IPS DF 4.7 (cell line): ENCODE measurements around the gene ALG1.
"Not testable (repeated sequence)": the region's sequence is repeated elsewhere in the genome, so short reads cannot be mapped to it uniquely, and the experiment has no call there.

Source experiments
- DNase-seq: peaks from one replicate; pipeline ENCODE4 v3.0.0-alpha.2; 2013; ENCODE audit warnings: low spot score; ENCODE audit errors: extremely low read depth

Gene ALG1

DNA sequence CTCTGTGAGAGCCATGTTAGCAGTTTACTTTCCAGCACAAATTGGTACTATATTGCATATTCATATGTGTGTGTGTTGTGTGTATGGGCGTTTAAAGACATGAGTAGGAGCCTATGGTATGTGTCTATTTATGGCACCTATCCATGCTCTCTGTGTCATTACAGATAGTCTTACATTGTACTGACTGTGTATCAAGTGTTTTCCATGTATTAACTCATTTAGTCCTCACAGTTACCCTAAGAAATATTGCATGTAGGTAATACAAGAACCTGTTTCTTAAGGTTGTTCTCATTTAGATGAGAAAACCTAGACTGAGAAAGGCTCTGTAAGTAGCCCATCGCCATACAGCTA lies 1.6 kb downstream of the ALG1 start:
- DNase-seq, result no peak

GRCh38 chr16:5073771-5074170 lies 2.1 kb downstream of the ALG1 start:
- DNase-seq, result not testable (repeated sequence)

DNA sequence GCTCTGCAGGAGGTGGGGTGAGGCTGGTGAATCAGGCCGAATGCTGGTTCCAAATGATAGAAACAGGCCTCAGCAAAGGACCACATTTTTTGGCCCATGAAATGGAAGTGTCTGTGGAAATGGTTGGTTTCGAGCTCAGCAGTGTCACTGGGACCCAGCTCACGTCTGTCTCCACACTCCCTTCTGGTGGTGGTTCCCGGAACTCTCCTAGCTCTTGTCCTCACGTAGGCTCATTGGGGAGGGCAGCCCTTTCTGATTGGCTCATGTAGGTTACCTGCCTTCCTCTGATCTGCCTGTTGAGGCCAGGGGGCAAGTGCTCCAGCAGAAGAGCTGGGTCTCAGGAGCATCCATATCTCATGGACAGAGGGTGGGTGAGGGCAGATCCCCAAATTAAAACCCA lies 4.0 kb downstream of the ALG1 start:
- no peak for DNase-seq

- DNase-seq, result no peak
Measured at GRCh38 chr16:5077304-5077703, 5.7 kb downstream of the ALG1 start.

- DNase-seq, result no peak
Measured at GRCh38 chr16:5078626-5079025, 7.0 kb downstream of the ALG1 start.

GRCh38 chr16:5080461-5080860 lies 8.8 kb downstream of the ALG1 start:
- not testable (repeated sequence) for DNase-seq

GRCh38 chr16:5080996-5081395 lies 9.4 kb downstream of the ALG1 start:
- DNase-seq, result not testable (repeated sequence)

DNA sequence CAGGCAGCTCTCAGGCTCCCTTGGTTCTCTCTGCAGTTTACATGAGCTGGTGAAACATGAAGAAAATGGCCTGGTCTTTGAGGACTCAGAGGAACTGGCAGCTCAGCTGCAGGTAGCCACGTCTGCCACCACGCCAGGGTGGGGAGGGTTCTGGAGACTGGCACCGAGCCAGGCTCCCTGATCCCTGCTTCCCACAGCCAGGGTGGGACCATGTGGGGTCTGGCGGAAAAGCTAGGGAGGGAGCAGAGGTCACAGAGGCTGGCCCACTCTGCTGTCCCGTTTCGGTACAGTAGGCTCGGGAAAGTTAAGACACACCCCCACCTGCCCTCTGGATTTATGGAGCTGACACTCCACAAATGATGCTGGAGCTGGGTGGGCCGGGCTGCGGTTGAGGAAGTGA lies 12.0 kb downstream of the ALG1 start:
- not testable (repeated sequence) for DNase-seq

GRCh38 chr16:5084099-5084731 lies 12.6 kb downstream of the ALG1 start:
- DNase-seq, result not testable (repeated sequence)

GRCh38 chr16:5084802-5085201 lies 13.2 kb downstream of the ALG1 start:
- DNase-seq, result peak; percentile 68

GRCh38 chr16:5085716-5086115 lies 14.1 kb downstream of the ALG1 start:
- not testable (repeated sequence) for DNase-seq

- not testable (repeated sequence) for DNase-seq
Measured at GRCh38 chr16:5088086-5088790, 16.6 kb downstream of the ALG1 start.

DNA sequence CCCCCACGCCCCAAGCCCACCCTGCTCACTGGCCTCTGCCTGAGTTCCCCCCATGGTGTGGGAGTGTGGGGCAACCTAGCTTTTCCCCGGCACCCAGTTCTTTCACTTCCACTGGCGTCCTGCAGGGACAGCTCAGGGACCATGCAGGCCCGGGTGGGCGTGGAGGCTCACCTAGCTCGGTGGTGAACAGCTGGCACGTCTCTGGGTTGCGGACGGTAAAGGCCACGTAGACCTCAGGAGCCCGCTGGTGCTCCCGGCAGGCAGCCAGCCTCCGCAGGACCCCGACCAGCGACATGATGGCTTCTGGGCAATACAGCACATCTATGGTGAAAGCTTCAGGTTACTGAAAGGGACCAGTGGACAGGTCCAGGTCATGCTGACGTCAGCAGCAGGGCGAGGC lies 17.3 kb downstream of the ALG1 start:
- DNase-seq, result not testable (repeated sequence)

GRCh38 chr16:5089911-5090555 lies 18.4 kb downstream of the ALG1 start:
- not testable (repeated sequence) for DNase-seq

- not testable (repeated sequence) for DNase-seq
Measured at GRCh38 chr16:5090592-5090991, 18.9 kb downstream of the ALG1 start.

DNA sequence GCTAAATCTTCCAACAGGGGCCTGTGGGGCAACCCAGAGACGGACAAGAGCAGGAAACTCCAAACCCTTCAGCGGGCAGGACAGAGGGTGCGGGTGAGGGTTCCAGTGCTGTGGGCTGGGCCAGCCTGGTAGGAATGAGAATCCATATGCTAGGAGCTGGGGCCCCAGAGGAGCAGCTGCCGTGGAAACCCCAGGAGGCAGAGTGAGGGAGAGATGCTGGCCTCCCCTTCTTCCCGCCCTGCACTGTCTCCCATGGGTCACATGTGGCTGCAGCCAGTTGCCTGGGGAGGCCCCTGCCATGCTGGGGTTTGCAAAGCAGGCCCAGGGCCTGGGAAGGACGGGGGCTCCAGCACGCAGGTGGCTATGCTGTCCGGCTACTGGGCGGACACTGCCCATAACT lies 21.4 kb downstream of the ALG1 start:
- DNase-seq, result not testable (repeated sequence)

- DNase-seq, result not testable (repeated sequence)
Measured at GRCh38 chr16:5093746-5094145, 22.1 kb downstream of the ALG1 start.

DNA sequence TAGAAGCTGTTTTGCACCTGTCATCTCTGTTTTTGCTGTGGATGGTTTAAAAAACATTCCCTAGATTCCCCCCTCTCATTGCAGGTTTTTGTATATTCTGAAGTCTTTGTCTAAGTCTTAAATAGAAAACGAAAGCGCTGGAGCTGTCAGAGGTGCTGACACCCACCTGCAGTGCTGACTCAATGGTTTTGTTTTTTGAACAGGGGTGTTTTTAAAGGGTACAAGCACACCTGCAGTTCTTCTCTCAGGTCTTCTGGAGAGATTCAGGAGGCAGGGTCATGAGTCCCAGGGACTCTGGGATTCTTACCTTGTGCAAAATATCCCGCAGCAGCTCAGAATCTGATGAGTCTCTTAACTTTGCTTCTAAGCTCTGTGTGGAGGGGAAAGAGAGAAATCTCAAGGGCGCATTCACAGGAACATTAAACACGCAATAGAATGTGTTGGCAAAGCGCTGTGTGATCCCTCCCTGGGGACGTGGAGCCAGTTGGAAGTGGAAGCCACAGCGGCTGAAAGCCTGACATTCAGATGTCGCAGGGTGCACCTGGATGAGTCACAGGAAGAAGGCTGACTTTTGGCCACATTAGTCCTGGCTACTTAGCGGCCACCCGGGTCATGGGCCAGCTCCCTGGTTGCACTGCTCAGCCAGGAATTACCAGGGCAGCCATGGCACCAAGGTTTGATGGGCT lies 23.6 kb downstream of the ALG1 start:
- DNase-seq, result not testable (repeated sequence)

DNA sequence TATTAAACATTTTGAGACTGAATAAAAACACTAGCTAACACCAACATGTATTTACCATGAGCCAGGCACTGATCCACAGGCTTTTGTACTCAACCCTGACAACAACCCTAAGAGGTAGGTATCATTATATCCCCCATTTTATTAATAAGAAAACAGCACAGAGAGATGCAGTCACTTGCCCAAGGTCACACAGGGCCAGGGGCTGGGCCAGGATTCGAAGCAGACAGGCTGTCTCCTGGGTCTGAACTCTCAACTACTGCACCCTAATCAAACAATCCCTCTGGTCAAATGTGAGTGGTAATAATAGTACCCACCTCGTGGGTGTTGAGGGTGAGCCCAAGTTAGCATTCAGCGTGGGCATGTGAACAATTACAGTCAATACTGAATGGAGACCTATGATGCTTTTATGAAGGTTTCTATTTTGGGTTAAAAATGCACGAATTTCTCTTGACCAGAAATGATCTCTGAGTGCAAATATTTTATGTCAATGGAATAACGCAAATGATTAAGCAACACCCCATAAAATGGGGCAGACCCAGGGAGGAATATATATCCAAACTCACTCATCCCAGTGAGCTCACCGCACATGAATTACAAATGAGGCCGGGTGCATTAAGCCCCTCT lies 24.9 kb downstream of the ALG1 start:
- not testable (repeated sequence) for DNase-seq

DNA sequence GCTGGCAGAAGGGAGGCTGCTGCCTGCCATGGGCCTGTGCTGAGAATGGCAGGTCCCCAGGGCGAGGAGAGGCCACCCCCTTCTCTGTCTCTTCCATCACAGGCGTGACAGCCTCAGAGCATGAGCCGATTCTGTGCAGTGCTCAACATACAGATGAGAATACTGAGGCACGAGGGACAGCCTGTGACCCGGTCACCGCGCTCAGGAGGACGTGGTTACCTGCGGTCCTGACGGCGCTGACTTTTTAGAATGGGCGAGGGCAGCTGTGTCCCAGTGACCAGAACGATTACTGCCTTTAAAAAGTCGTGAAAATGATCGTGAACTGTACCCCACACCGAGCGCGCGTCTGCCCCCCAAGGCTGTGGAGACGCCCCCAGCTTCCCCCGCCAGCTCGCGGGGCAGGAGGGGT lies 25.4 kb downstream of the ALG1 start:
- DNase-seq, result not testable (repeated sequence)

DNA sequence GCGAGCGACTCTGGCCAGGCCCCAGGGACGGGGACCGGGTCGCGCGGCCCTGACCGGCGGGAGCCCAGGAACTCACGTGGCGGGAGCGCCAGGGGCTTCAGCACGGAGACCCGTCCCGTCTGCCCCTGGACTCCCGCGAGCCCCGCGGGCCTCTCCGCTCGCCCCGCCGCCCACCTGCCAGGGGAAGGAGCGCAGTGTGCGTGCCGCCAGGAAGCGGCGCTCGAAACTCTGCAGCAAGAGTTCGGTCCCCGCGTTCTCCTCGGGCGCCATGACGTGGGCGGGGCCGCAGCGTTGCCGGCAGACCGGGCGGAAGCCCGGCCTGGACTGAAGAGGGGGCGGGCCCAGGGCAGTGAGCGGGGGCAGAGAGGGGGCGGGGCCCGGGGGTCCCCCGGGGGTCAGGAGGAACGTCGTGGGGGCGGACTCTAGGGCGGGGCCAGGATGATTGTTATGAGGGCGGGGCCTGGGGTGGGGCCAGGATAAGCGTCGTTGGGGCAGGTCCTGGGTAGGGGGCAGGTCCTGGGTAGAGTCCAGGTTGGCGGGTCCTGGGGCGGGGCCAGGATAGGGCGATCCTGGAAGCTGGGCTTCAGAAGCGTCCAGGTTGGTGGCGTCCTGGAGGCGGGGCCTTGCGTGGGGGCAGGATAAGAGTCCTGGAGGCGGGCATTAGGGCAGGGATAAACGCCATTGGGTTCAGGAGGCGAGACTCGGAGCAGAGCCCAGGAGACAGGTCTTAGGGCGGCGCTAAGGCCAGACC lies 26.0 kb downstream of the ALG1 start, which contains the start of gene EEF2KMT:
TSS of gene EEF2KMT (minus strand) at position 326 of the 751 bp plus-strand sequence. CDS start at position 270, 56 bp downstream.
- peak; percentile 76 for DNase-seq
